Esophagus muscularis mucosa (tissue), 4 donors: ENCODE measurements around the gene CHAT. TPM values are rescaled to one million over a fixed set of nuclear protein-coding genes. Genes with fewer than 3 reads are reported as not detected.

Experiments
- DNase-seq: peaks from one replicate; pipeline ENCODE4 v3.0.0-alpha.2; 2017; ENCODE audit errors: extremely low spot score
- H3K27ac ChIP-seq, 4 donors: fragments of 200-600 bp; sonication (generic); replicated peaks in 1 of 4; 1 replicate in 3 of 4; 2 replicates in 1 of 4; pipeline ENCODE4 v1.5.1; 2016 to 2019; ENCODE audit warnings: mild to moderate bottlenecking in 1 of 4
- H3K27me3 ChIP-seq, 4 donors: fragments of 200-600 bp; sonication (generic); one replicate each; pipeline versions ENCODE4 v1.5.1 to v1.6.0; 2016 to 2019
- H3K36me3 ChIP-seq, 4 donors: fragments of 200-600 bp; sonication (generic); one replicate each; pipeline ENCODE4 v1.5.1; 2016 to 2019
- H3K4me1 ChIP-seq, 4 donors: fragments of 200-600 bp; sonication (generic); one replicate each; pipeline ENCODE4 v1.5.1; 2016 to 2019
- H3K4me3 ChIP-seq, 4 donors: fragments of 200-600 bp; sonication (generic); 1 replicate in 2 of 4; 2 replicates in 2 of 4; pipeline ENCODE4 v1.5.1; 2016 to 2019; ENCODE audit warnings: mild to moderate bottlenecking in 4 of 4, moderate library complexity in 1 of 4
- H3K9me3 ChIP-seq, 4 donors: fragments of 200-600 bp; sonication (generic); 1 replicate in 3 of 4; 2 replicates in 1 of 4; pipeline ENCODE4 v1.5.1; 2016 to 2019
- EP300 ChIP-seq: sonication (generic); formaldehyde crosslinking; IDR thresholded peaks from one replicate; pipeline ENCODE4 v1.6.1; 2017; ENCODE audit warnings: antibody characterized with exemption
- POLR2A ChIP-seq: fragments of 450-650 bp; IDR thresholded peaks from one replicate; pipeline ENCODE4 v1.6.1; 2017; ENCODE audit warnings: antibody characterized with exemption, moderate library complexity, mild to moderate bottlenecking, low read depth
- POLR2AphosphoS5 ChIP-seq, 2 donors: sonication (generic); formaldehyde crosslinking; IDR thresholded peaks; one replicate each; pipeline ENCODE4 v1.6.1; 2017; ENCODE audit warnings: antibody characterized with exemption in 2 of 2
- WGBS: methylation state at CpG from one replicate; pipeline ENCODE4 v1.1.5; 2018; 5-methylcytosine and 5-hydroxymethylcytosine counted together
- intact Hi-C: fragments of 100-400 bp; cut with DNase I; formaldehyde crosslinking; loops from one replicate; pipeline ENCODE4 v1.15.1; 2023
- total RNA-seq, 4 donors: library from RNA; depleted of rRNA; stranded (reverse); fragments of >200 nt; gene quantifications; one replicate each; pipeline versions ENCODE4 v1.1.0 to v1.2.1, GENCODE V29; 2016
- TF ChIP-seq, protein P1 (sequence below), 3 experiments: fragments of 200-600 bp in 2 of 3; fragments of 450-650 bp in 1 of 3; sonication (generic) in 2 of 3; IDR thresholded peaks; one replicate each; pipeline ENCODE4 v1.5.1; 2017 to 2019; ENCODE audit warnings: antibody characterized with exemption in 3 of 3, mild to moderate bottlenecking in 2 of 3, moderate library complexity in 1 of 3

The CHAT gene
- total RNA-seq, 4 donors from 2014 or later: 0.17 TPM; not detected in 3

DNA sequence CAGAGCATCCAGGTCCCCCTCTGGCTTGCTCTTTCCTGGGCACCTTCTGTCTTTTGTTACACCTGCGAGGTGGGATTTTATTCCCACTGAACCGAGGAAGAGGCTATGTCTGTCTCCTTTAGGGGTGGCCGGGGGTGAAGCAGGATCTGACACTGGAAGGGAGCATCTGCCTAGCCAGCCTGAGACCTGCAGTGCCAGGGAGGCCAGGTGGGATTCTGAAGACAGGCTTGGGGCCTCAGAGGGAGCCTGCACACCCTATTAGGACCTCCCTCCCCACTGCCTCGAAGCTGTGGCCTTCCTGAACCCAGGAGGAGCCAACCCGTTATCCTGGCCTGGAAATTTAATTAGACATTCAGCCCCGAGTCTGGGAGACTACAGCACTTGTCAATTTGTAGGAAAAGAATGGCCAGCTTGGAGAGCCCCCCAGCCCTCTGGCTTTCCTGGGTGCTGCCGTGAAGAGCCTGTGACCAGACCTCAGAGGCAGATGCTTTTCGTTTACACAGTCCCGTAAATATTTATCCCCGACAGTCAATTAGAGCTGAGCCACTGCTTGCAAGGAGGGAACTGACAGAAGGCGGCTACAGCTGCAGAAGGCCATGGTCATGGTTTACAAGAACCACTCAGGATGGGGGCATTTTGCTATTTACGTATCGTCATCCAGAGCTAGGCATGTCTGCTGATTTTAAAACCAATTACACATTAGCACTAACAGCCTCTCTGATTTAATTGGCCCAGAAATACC lies 19.7 kb downstream of the CHAT start:
- intact Hi-C loops: no loop called here
- DNase-seq: no peak
- H3K4me1 ChIP-seq: no peaks in the 10 kb centered on the region

DNA sequence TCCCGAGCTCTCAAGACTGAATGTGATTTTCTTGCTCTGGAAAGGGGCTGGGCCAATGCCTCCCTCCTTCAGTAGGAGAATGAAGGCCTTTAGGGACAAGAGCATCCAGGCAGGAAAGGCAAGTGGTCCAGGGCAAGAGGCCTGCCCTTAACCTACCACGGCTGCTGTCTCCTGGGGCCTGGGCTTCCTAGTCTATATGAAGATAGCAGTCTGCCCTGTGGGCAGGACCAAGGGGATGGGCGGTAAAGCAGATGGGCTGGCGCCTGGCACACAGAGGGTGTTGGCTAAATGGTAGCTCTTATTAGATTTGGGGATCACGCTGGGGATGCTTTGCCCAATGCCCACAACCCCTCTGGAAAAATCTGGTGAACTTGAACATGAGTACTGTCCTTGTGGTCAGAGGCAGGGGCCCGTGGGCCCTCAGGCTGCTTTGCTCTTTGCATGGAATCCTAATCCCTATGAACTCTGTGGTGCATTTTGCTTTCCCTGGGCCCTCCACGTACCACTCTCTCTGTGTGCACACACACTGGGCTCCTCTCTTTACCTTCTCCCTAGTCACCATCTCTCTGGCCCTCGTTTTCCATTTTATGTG lies 20.3 kb downstream of the CHAT start:
- DNase-seq: no peak
- peaks cover 0 to 18% (median 0%) of the 10 kb centered on the region in 4 donors for H3K27me3 ChIP-seq
- no peak overlapping the region for H3K4me3 ChIP-seq
- no peak overlapping the region for H3K27ac ChIP-seq
- TF ChIP-seq POLR2AphosphoS5 (IDR thresholded peaks at IDR 0.05) (no peak), POLR2A (no peak), EP300 (no peak)
- TF ChIP-seq, protein P1, sequence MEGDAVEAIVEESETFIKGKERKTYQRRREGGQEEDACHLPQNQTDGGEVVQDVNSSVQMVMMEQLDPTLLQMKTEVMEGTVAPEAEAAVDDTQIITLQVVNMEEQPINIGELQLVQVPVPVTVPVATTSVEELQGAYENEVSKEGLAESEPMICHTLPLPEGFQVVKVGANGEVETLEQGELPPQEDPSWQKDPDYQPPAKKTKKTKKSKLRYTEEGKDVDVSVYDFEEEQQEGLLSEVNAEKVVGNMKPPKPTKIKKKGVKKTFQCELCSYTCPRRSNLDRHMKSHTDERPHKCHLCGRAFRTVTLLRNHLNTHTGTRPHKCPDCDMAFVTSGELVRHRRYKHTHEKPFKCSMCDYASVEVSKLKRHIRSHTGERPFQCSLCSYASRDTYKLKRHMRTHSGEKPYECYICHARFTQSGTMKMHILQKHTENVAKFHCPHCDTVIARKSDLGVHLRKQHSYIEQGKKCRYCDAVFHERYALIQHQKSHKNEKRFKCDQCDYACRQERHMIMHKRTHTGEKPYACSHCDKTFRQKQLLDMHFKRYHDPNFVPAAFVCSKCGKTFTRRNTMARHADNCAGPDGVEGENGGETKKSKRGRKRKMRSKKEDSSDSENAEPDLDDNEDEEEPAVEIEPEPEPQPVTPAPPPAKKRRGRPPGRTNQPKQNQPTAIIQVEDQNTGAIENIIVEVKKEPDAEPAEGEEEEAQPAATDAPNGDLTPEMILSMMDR (IDR thresholded peaks at IDR 0.05): no peak
- no peaks in the 10 kb centered on the region for H3K4me1 ChIP-seq
- H3K36me3 ChIP-seq: no peaks in the 10 kb centered on the region
- intact Hi-C loops: no loop called here
- WGBS: 78% methylated on average over 8 of the region's 8 CpGs
- no peaks in the 10 kb centered on the region for H3K9me3 ChIP-seq

More for the DNA sequence above, 19.7 kb downstream of the CHAT start:
- H3K36me3 ChIP-seq: no peaks in the 10 kb centered on the region
- H3K4me3 ChIP-seq: no peak overlapping the region
- WGBS: 25% methylated on average over 13 of the region's 13 CpGs
- no peaks in the 10 kb centered on the region for H3K9me3 ChIP-seq
- H3K27me3 ChIP-seq: peaks cover 0 to 14% (median 0%) of the 10 kb centered on the region in 4 donors
- no peak for TF ChIP-seq POLR2AphosphoS5 (IDR thresholded peaks at IDR 0.05)
- TF ChIP-seq EP300: no peak
- no peak for TF ChIP-seq POLR2A
- TF ChIP-seq, protein P1 (IDR thresholded peaks at IDR 0.05): no peak
- H3K27ac ChIP-seq: no peak overlapping the region

DNA sequence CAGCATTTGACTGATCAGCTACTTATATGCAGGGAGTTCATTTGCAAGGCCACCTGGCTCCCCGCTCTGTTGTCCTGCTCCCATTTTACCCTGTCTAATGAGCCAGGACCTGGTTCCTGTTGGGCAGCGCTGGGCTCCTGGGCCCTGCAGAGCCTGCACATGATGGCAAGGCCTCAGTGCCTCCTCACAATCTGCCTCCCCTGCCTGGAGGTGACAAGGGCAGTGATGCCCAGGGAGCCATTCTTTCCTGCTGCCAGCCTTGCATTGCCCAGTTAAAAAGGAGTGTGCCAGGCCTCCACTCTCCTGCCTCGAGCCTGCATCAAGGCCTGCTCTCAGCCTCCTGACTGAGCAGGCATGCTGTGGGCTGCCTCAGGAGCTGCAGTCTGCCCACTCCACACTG lies 28.5 kb downstream of the CHAT start:
- Histone ChIP-seq H3K9me3 (no peaks in the 10 kb centered on the region), H3K4me3 (no peak overlapping the region), H3K36me3 (no peaks in the 10 kb centered on the region), H3K4me1 (no peaks in the 10 kb centered on the region), H3K27ac (no peak overlapping the region), H3K27me3 (peaks cover 0 to 70% (median 0%) of the 10 kb centered on the region in 4 donors)
- intact Hi-C loops: no loop called here
- no peak for TF ChIP-seq POLR2A
- TF ChIP-seq EP300: no peak
- TF ChIP-seq POLR2AphosphoS5 (IDR thresholded peaks at IDR 0.05): no peak
- TF ChIP-seq, protein P1 (IDR thresholded peaks at IDR 0.05): no peak
- no peak for DNase-seq
- WGBS: 83% methylated on average over 3 of the region's 3 CpGs

DNA sequence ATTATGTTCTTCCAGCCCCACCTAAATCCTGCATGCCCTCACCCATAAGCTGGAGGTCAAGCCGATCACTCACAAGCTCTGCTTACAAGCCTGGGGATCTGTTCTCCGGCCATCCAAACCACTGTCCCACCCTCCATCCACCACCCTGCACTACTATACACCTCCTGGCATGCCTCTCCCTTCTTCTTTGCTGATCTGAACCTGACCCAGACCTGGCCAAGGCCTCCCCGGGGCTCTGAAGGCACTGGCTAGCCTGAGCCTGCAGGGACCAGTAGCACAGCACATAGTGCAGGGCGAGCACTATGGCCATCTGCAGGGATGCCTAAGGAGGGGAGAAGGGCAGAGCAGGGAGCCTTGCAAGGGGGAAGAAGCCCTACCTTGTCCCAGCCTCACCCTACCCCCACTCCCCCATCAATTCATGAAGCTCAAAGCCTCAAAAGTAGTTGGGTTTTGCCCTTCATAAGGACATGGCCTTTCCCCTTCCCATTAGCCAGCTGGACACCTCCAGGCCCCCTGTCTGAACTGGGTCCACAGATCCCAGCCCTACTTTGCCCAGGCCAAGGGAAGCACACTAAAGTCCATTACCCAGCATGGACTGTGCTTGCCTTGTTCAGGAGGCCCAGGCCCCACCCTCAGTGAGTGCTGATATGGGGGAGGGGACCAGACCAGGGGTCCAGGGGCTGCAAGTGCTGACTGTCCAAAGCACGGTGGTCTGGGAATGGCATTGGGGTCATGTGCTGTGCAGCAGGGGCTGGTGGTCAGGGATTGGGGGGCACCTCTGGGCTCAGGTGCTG lies 29.6 kb downstream of the CHAT start:
- intact Hi-C loops: no loop called here
- Histone ChIP-seq H3K27me3 (peaks cover 0 to 77% (median 0%) of the 10 kb centered on the region in 4 donors), H3K4me1 (no peaks in the 10 kb centered on the region), H3K9me3 (no peaks in the 10 kb centered on the region), H3K27ac (no peak overlapping the region), H3K36me3 (no peaks in the 10 kb centered on the region), H3K4me3 (no peak overlapping the region)
- 85% methylated on average over 4 of the region's 5 CpGs for WGBS
- TF ChIP-seq, protein P1 (IDR thresholded peaks at IDR 0.05): no peak
- TF ChIP-seq POLR2AphosphoS5 (IDR thresholded peaks at IDR 0.05): no peak
- TF ChIP-seq EP300: no peak
- no peak for TF ChIP-seq POLR2A
- no peak for DNase-seq
